Activated T-cell treated with anti-CD3 and anti-CD28 coated beads, Interleukin-2, amount 50 U/mL, for 72 hours (primary cell): ENCODE measurements around the gene NR3C2. TPM values are rescaled to one million over a fixed set of nuclear protein-coding genes. Genes with fewer than 3 reads are reported as not detected.
A peak's percentile ranks its signal among the peaks of the same experiment; 100 is the strongest.

ENCODE experiments used
- ATAC-seq, 2 donors: fragments of 150-1000 bp; cut with Tn5 transposase; replicated peaks in 1 of 2; 2 replicates each; pipeline ENCODE4 v1.10.0; 2021; ENCODE audit warnings: moderate library complexity in 2 of 2, mild to moderate bottlenecking in 1 of 2
- DNase-seq, 2 donors: peaks; one replicate each; pipeline ENCODE4 v3.0.0; 2021 to 2022; ENCODE audit warnings: mixed read lengths in 1 of 2
- H3K27ac Mint-ChIP-seq: one replicate; pipeline ENCODE4 v1.8.0; 2022; ENCODE audit warnings: mild to moderate bottlenecking, moderate library complexity, mixed read lengths
- H3K27me3 Mint-ChIP-seq: one replicate; pipeline ENCODE4 v1.8.0; 2022; ENCODE audit warnings: low read depth, mixed read lengths
- H3K36me3 Mint-ChIP-seq, 2 donors: one replicate each; pipeline ENCODE4 v1.8.0; 2022; ENCODE audit warnings: mixed read lengths in 2 of 2, mild to moderate bottlenecking in 1 of 2; ENCODE audit not compliant: insufficient read depth in 2 of 2
- H3K4me1 Mint-ChIP-seq: one replicate; pipeline ENCODE4 v1.8.0; 2022; ENCODE audit warnings: low read depth, mixed read lengths
- H3K4me3 Mint-ChIP-seq, 2 donors: one replicate each; pipeline ENCODE4 v1.8.0; 2022; ENCODE audit warnings: mild to moderate bottlenecking in 2 of 2, mixed read lengths in 2 of 2, moderate library complexity in 2 of 2
- H3K9me3 Mint-ChIP-seq, 2 donors: one replicate each; pipeline ENCODE4 v1.8.0; 2022; ENCODE audit warnings: mixed read lengths in 2 of 2
- total RNA-seq, 2 donors: library from RNA; stranded (reverse); gene quantifications; one replicate each; pipeline ENCODE4 v1.2.3, GENCODE V29; 2022

Gene NR3C2
- total RNA-seq, 2 donors from 2014 or later: 6.2 to 8.0 TPM

GRCh38 chr4:148229028-148229427, 213.2 kb downstream of the NR3C2 start:
- Mint-ChIP-seq H3K27ac (no peak overlapping the region), H3K4me1 (no peaks in the 10 kb centered on the region), H3K9me3 (peaks cover 0 to 2% of the 10 kb centered on the region in 2 donors), H3K4me3 (no peak overlapping the region), H3K27me3 (no peaks in the 10 kb centered on the region), H3K36me3 (peaks cover 0 to 4% of the 10 kb centered on the region in 2 donors)
- ATAC-seq: no peak
- DNase-seq: no peak

GRCh38 chr4:148227147-148227546, 215.1 kb downstream of the NR3C2 start:
- Mint-ChIP-seq H3K9me3 (peaks cover 0 to 2% of the 10 kb centered on the region in 2 donors), H3K4me1 (no peaks in the 10 kb centered on the region), H3K27me3 (no peaks in the 10 kb centered on the region), H3K4me3 (no peak overlapping the region), H3K27ac (no peak overlapping the region), H3K36me3 (peaks cover 0 to 2% of the 10 kb centered on the region in 2 donors)
- DNase-seq (no peak), ATAC-seq (no peak)

GRCh38 chr4:148226341-148226740, 215.9 kb downstream of the NR3C2 start:
- Mint-ChIP-seq H3K4me1 (no peaks in the 10 kb centered on the region), H3K27ac (no peak overlapping the region), H3K27me3 (no peaks in the 10 kb centered on the region), H3K36me3 (no peaks in the 10 kb centered on the region), H3K4me3 (no peak overlapping the region), H3K9me3 (no peaks in the 10 kb centered on the region)
- no peak for ATAC-seq
- no peak for DNase-seq

GRCh38 chr4:148225639-148226038, 216.6 kb downstream of the NR3C2 start:
- Mint-ChIP-seq H3K27me3 (no peaks in the 10 kb centered on the region), H3K9me3 (no peaks in the 10 kb centered on the region), H3K27ac (no peak overlapping the region), H3K4me1 (no peaks in the 10 kb centered on the region), H3K36me3 (no peaks in the 10 kb centered on the region), H3K4me3 (no peak overlapping the region)
- DNase-seq (no peak), ATAC-seq (no peak)

- Mint-ChIP-seq H3K27ac (no peak overlapping the region), H3K36me3 (no peaks in the 10 kb centered on the region), H3K9me3 (no peaks in the 10 kb centered on the region), H3K4me1 (no peaks in the 10 kb centered on the region), H3K4me3 (no peak overlapping the region), H3K27me3 (no peaks in the 10 kb centered on the region)
- no peak for ATAC-seq
- no peak for DNase-seq
These were observed 217.7 kb downstream of the NR3C2 start for GRCh38 chr4:148224476-148224875.

DNA sequence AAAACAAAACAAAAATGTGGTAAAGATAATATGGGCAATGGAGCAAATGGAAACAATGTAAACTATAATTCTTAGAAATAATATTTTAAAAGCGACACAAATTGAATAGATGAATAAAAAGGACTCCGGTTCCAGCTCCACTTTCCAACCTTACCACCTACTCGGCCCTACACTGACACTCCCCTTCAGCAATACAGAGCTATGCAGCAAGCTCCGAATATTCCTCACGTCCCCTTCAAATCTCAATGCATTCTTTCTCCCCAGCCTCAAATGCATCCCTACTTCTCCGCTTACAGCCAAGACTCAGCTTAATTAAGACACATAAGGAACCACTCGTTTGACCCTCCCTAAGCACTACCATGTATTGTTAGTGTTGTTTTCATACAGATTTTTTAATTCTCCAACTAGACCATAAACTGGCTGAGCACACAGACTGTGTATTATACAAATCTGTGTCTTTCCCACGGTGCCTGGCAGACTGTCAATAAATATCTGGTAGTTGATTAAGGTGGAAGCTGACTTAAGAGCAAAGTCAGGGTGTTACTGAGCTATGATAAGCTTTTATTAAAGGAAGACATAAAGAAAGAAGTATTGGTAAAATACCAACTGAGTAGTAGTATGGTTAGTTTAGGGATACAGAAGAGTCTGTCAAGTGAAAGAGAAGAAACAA, 219.1 kb downstream of the NR3C2 start:
- Mint-ChIP-seq H3K4me1 (peaks cover 6% of the 10 kb centered on the region), H3K9me3 (peaks cover 0 to 2% of the 10 kb centered on the region in 2 donors), H3K4me3 (no peak overlapping the region), H3K27me3 (no peaks in the 10 kb centered on the region), H3K36me3 (peaks cover 0 to 3% of the 10 kb centered on the region in 2 donors), H3K27ac (no peak overlapping the region)
- ATAC-seq: no peak
- no peak for DNase-seq

DNA sequence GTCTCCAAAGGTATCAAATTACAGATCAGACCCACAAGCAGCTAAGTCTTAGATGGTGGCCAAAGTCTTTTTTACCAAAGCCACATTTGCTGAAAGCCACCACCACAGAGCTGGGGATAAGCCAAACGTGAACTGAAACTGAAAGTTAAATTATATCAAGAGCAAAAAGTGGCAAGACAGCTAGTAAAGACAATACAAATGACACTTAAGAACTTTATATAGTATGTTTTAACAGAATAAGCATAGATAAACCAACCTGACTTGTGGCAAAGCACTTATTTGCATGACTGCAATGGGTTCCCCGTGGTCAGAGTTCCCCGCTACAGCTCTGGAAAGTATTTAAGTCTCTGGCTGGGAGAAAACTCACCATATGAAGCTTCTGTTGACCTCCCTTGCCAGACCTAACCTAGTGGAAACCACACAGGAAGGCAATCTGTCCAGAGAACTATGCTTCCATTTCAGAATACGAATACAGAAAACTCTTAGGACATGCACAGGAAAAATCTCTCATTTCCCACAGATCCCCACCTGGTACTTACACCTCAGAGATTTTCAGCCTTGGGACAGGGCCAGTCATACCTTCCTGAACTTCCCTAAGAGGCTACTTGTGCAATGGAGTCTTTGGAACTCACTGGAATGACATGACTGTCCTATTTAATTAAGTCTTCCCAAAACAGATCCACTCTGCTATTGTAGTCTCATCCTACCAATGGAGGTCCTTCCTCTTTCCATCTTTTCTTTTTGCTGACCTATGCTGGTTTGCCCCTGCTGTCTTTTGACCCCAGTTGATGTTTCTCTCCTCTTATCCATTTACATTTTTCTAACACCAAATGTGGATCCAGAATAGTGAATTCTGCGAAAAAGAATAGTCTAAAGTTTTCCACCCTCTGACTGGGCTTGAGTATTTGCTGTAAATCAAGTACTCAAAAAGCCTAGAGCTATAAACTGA, 225.1 kb downstream of the NR3C2 start:
- peak overlapping the region; percentile 87 for H3K27ac Mint-ChIP-seq

GRCh38 chr4:148216321-148216720, 225.9 kb downstream of the NR3C2 start:
- ATAC-seq: peak; percentile 8 to 21
- Mint-ChIP-seq H3K4me3 (peak overlapping the region; percentile 72 to 75), H3K27ac (peak overlapping the region; percentile 87), H3K27me3 (no peaks in the 10 kb centered on the region), H3K9me3 (peaks cover 0 to 5% of the 10 kb centered on the region in 2 donors), H3K4me1 (peaks cover 24% of the 10 kb centered on the region), H3K36me3 (peaks cover 0 to 3% of the 10 kb centered on the region in 2 donors)
- DNase-seq: no peak

More for the DNA sequence above, 225.1 kb downstream of the NR3C2 start:
- no peaks in the 10 kb centered on the region for H3K27me3 Mint-ChIP-seq
- peaks cover 0 to 3% of the 10 kb centered on the region in 2 donors for H3K36me3 Mint-ChIP-seq
- peak; percentile 86 to 88 for ATAC-seq
- H3K9me3 Mint-ChIP-seq: peaks cover 0 to 5% of the 10 kb centered on the region in 2 donors
- peak; percentile 24 to 33 for DNase-seq
- H3K4me1 Mint-ChIP-seq: peaks cover 24% of the 10 kb centered on the region
- peak overlapping the region; percentile 72 to 75 for H3K4me3 Mint-ChIP-seq

- H3K9me3 Mint-ChIP-seq: peaks cover 0 to 5% of the 10 kb centered on the region in 2 donors
These were observed 227.0 kb downstream of the NR3C2 start for GRCh38 chr4:148215202-148215601.

GRCh38 chr4:148214529-148215166, 227.6 kb downstream of the NR3C2 start:
- Mint-ChIP-seq H3K36me3 (peaks cover 0 to 3% of the 10 kb centered on the region in 2 donors), H3K4me3 (no peak overlapping the region), H3K4me1 (peaks cover 24% of the 10 kb centered on the region), H3K27me3 (no peaks in the 10 kb centered on the region), H3K27ac (no peak overlapping the region), H3K9me3 (peaks cover 0 to 5% of the 10 kb centered on the region in 2 donors)
- DNase-seq (no peak), ATAC-seq (no peak)

More at GRCh38 chr4:148215202-148215601, 227.0 kb downstream of the NR3C2 start:
- Mint-ChIP-seq H3K36me3 (peaks cover 0 to 3% of the 10 kb centered on the region in 2 donors), H3K27me3 (no peaks in the 10 kb centered on the region), H3K4me3 (no peak overlapping the region), H3K27ac (no peak overlapping the region), H3K4me1 (peaks cover 24% of the 10 kb centered on the region)
- DNase-seq: no peak
- ATAC-seq: no peak

- ATAC-seq (no peak), DNase-seq (no peak)
- peaks cover 5% of the 10 kb centered on the region for H3K4me1 Mint-ChIP-seq
- no peaks in the 10 kb centered on the region for H3K36me3 Mint-ChIP-seq
- peaks cover 0 to 2% of the 10 kb centered on the region in 2 donors for H3K9me3 Mint-ChIP-seq
- H3K27ac Mint-ChIP-seq: no peak overlapping the region
- H3K27me3 Mint-ChIP-seq: no peaks in the 10 kb centered on the region
- H3K4me3 Mint-ChIP-seq: no peak overlapping the region
These were observed 230.7 kb downstream of the NR3C2 start for GRCh38 chr4:148211533-148211932.

DNA sequence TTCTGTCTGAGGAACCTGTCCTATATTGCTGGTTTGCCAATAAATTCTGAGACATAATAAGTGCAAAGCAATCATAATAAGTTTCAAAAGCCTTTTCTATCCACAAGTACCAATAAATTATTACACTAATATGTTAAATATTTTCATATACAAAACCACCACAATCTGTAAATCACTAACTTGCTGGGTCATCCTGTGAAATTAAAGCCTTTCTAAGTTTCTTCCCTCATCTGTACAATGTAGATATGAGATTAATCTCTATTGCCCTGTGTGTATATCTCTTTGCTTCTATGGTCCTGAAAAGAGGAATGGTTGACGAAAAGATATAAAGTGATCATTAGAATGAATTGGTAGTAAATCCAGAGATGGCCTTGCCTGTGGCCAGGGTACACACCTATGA, 231.6 kb downstream of the NR3C2 start:
- H3K27ac Mint-ChIP-seq: no peak overlapping the region

GRCh38 chr4:148207068-148207467, 235.1 kb downstream of the NR3C2 start:
- Mint-ChIP-seq H3K4me1 (no peaks in the 10 kb centered on the region), H3K36me3 (no peaks in the 10 kb centered on the region), H3K27me3 (no peaks in the 10 kb centered on the region), H3K9me3 (peaks cover 0 to 2% of the 10 kb centered on the region in 2 donors), H3K4me3 (no peak overlapping the region), H3K27ac (no peak overlapping the region)
- DNase-seq (no peak), ATAC-seq (no peak)

More for the DNA sequence above, 231.6 kb downstream of the NR3C2 start:
- H3K36me3 Mint-ChIP-seq: no peaks in the 10 kb centered on the region
- H3K27me3 Mint-ChIP-seq: no peaks in the 10 kb centered on the region
- no peaks in the 10 kb centered on the region for H3K4me1 Mint-ChIP-seq
- no peak for ATAC-seq
- DNase-seq: no peak
- no peak overlapping the region for H3K4me3 Mint-ChIP-seq
- H3K9me3 Mint-ChIP-seq: peaks cover 0 to 2% of the 10 kb centered on the region in 2 donors
